H1 (cell line): ENCODE measurements around the gene ZNF202. TPM values are rescaled to one million over a fixed set of nuclear protein-coding genes. Genes with fewer than 3 reads are reported as not detected.

ENCODE experiments used
- FOSL1 ChIP-seq: IDR thresholded peaks from 2 replicates; pipeline ENCODE4 v1.6.1; 2011; ENCODE audit warnings: mild to moderate bottlenecking, low read depth, low read length, moderate library complexity; ENCODE audit not compliant: insufficient read depth
- SP1 ChIP-seq: IDR thresholded peaks from 2 replicates; pipeline ENCODE4 v1.6.1; 2011; ENCODE audit warnings: low read depth, low read length
- YY1 ChIP-seq: IDR thresholded peaks from 2 replicates; pipeline ENCODE4 v1.6.1; 2011; ENCODE audit warnings: low read depth, mild to moderate bottlenecking, low read length
- polyA plus RNA-seq, 7 experiments: library from polyadenylated mRNA; depleted of rRNA in 3 of 7; stranded (reverse) in 5 of 7; unstranded in 2 of 7; fragments of >200 nt in 5 of 7; fragments of 200-250 nt in 2 of 7; gene quantifications; 1 replicate in 5 of 7; 2 replicates in 1 of 7; 4 replicates in 1 of 7; pipeline versions ENCODE4 v1.2.1 to v1.2.3, GENCODE V29; 2011 to 2013; ENCODE audit warnings: missing spikeins in 2 of 7, mixed read lengths in 2 of 7
- total RNA-seq: library from RNA; stranded (reverse); fragmentation: NEBNext Ultra II Directional; extraction: Animal tissue kit (Norgen Biotek cat#: 25700); gene quantifications from 2 replicates; pipeline ENCODE4 v1.2.1, GENCODE V29; 2021
- TF ChIP-seq, protein P1 (sequence below): IDR thresholded peaks from 2 replicates; pipeline ENCODE4 v1.6.1; 2012; ENCODE audit warnings: inconsistent platforms

ZNF202 gene
- total and polyA plus RNA-seq, 2 of the 8 experiments (the other 6 are each of a cell fraction or from before 2014, with no cell fraction given), result 14.1 to 33.9 TPM

DNA sequence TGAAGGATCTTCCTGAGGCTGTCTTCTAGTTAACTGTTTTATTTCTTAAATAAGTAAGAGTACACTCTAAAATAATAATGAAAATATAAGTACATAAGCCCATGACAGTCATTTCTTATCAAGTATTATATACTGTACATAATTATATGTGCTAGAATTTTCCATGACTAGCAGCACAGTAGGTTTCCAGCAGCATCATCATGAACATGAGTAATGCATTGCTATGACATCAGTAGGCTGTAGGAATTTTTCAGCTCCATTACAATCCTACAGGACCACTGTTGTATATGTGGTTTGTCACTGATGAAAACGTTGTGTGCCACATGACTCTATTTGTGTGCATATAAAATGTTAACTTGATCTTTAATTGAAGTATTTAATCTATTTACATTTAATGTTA, 22.0 kb downstream of the ZNF202 start (continued):
- TF ChIP-seq, protein P1, sequence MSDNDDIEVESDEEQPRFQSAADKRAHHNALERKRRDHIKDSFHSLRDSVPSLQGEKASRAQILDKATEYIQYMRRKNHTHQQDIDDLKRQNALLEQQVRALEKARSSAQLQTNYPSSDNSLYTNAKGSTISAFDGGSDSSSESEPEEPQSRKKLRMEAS, result no peak
- TF ChIP-seq YY1, result no peak
- TF ChIP-seq SP1, result no peak
- no peak for TF ChIP-seq FOSL1
